Fibroblast of skin of back (primary cell): ENCODE measurements around the gene VPS18.

ENCODE experiments used
- DNase-seq: peaks from one replicate; pipeline ENCODE4 v3.0.0-alpha.2; 2013

The VPS18 gene

GRCh38 chr15:40900256-40901052, 6.2 kb downstream of the VPS18 start:
- DNase-seq, result no peak

GRCh38 chr15:40901053-40901443, 6.8 kb downstream of the VPS18 start:
- no peak for DNase-seq

GRCh38 chr15:40902605-40903561, 8.6 kb downstream of the VPS18 start:
- no peak for DNase-seq

GRCh38 chr15:40904552-40905201, 10.4 kb downstream of the VPS18 start:
- DNase-seq, result no peak

GRCh38 chr15:40906091-40906990, 12.1 kb downstream of the VPS18 start:
- peak; percentile 88 for DNase-seq

- no peak for DNase-seq
Observed at GRCh38 chr15:40906991-40907802, 12.9 kb downstream of the VPS18 start.

GRCh38 chr15:40908095-40908494, 13.8 kb downstream of the VPS18 start:
- no peak for DNase-seq

GRCh38 chr15:40909662-40910630, 15.7 kb downstream of the VPS18 start:
- peak; percentile 36 for DNase-seq

- DNase-seq, result no peak
Observed at GRCh38 chr15:40911141-40911540, 16.9 kb downstream of the VPS18 start.

GRCh38 chr15:40911693-40912092, 17.4 kb downstream of the VPS18 start:
- DNase-seq, result no peak

- DNase-seq, result no peak
Observed at GRCh38 chr15:40912478-40912877, 18.2 kb downstream of the VPS18 start.

- DNase-seq, result no peak
Observed at GRCh38 chr15:40914013-40914412, 19.8 kb downstream of the VPS18 start.

GRCh38 chr15:40914486-40914885, 20.2 kb downstream of the VPS18 start:
- no peak for DNase-seq

GRCh38 chr15:40915116-40915661, 20.9 kb downstream of the VPS18 start:
- no peak for DNase-seq

- DNase-seq, result no peak
Observed at GRCh38 chr15:40915679-40916078, 21.4 kb downstream of the VPS18 start.

GRCh38 chr15:40917585-40917984, 23.3 kb downstream of the VPS18 start:
- DNase-seq, result no peak

GRCh38 chr15:40918146-40918798, 24.0 kb downstream of the VPS18 start:
- DNase-seq, result no peak

GRCh38 chr15:40918799-40919392, 24.6 kb downstream of the VPS18 start:
- DNase-seq, result no peak
